Keratinocyte (primary cell): ENCODE results near the gene DOK6. TPM values are rescaled to one million over a fixed set of nuclear protein-coding genes. Genes with fewer than 3 reads are reported as not detected.

Experiments used
- DNase-seq: peaks from one replicate; pipeline ENCODE4 v3.0.0-alpha.2; 2011; ENCODE audit warnings: low read depth, missing footprints, low spot score
- FAIRE-seq: peaks from 2 replicates; lab custom pipeline; 2011; peaks lifted over from hg19 to GRCh38; lab: Jason Lieb, UNC
- H2AFZ ChIP-seq: 2 replicates; pipeline ENCODE4 v1.6.0; 2012; ENCODE audit warnings: low read length, control low read depth, inconsistent platforms; ENCODE audit not compliant: control insufficient read depth
- H3K27ac ChIP-seq: 2 replicates; pipeline ENCODE4 v1.5.1; 2011; ENCODE audit warnings: low read length; ENCODE audit not compliant: control insufficient read depth, insufficient read depth
- H3K27me3 ChIP-seq: 3 replicates; pipeline ENCODE4 v1.6.0; 2011; ENCODE audit warnings: low read length; ENCODE audit not compliant: control insufficient read depth, insufficient read depth; ENCODE audit errors: extremely low read depth
- H3K36me3 ChIP-seq, 2 experiments: 2 replicates in 1 of 2; 3 replicates in 1 of 2; pipeline ENCODE4 v1.5.1; 2011; ENCODE audit warnings: low read length in 2 of 2, mild to moderate bottlenecking in 1 of 2; ENCODE audit not compliant: control insufficient read depth in 2 of 2, insufficient read depth in 2 of 2; ENCODE audit errors: extremely low read depth in 1 of 2
- H3K4me1 ChIP-seq: 3 replicates; pipeline ENCODE4 v1.5.1; 2011; ENCODE audit warnings: low read length; ENCODE audit not compliant: control insufficient read depth, insufficient read depth; ENCODE audit errors: extremely low read depth
- H3K4me2 ChIP-seq: 3 replicates; pipeline ENCODE4 v1.6.0; 2011; ENCODE audit warnings: low read depth, low read length; ENCODE audit not compliant: control insufficient read depth, insufficient read depth; ENCODE audit errors: extremely low read depth
- H3K4me3 ChIP-seq, 3 experiments: fragments of 200-600 bp in 1 of 3; sonication (generic) in 1 of 3; 2 replicates in 2 of 3; 3 replicates in 1 of 3; pipeline ENCODE4 v1.5.1; 2011 to 2016; ENCODE audit warnings: low read length in 3 of 3, mild to moderate bottlenecking in 3 of 3, control low read depth in 2 of 3, inconsistent platforms in 1 of 3, low read depth in 1 of 3, mixed read lengths in 1 of 3, mixed run types in 1 of 3, moderate library complexity in 1 of 3; ENCODE audit not compliant: control insufficient read depth in 2 of 3, insufficient read depth in 2 of 3; ENCODE audit errors: extremely low read depth in 1 of 3
- H3K79me2 ChIP-seq: 2 replicates; pipeline ENCODE4 v1.6.0; 2012; ENCODE audit warnings: low read length; ENCODE audit not compliant: control insufficient read depth, insufficient read depth
- H3K9ac ChIP-seq: 3 replicates; pipeline ENCODE4 v1.6.0; 2011; ENCODE audit warnings: low read length; ENCODE audit not compliant: control insufficient read depth, insufficient read depth; ENCODE audit errors: extremely low read depth
- H3K9me1 ChIP-seq: 3 replicates; pipeline ENCODE4 v1.6.0; 2011; ENCODE audit warnings: low read length; ENCODE audit not compliant: control insufficient read depth, insufficient read depth; ENCODE audit errors: extremely low read depth
- H3K9me3 ChIP-seq: 2 replicates; pipeline ENCODE4 v1.5.1; 2012; ENCODE audit warnings: low read depth, low read length; ENCODE audit not compliant: control insufficient read depth
- H4K20me1 ChIP-seq: 3 replicates; pipeline ENCODE4 v1.6.0; 2011; ENCODE audit warnings: low read length; ENCODE audit not compliant: control insufficient read depth, insufficient read depth; ENCODE audit errors: extremely low read depth
- CTCF ChIP-seq, 3 experiments: IDR thresholded peaks in 1 of 3; conservative IDR thresholded peaks in 1 of 3; optimal IDR thresholded peaks in 1 of 3; 2 replicates in 2 of 3; 3 replicates in 1 of 3; pipeline versions ENCODE3 to v1.5.1; 2011; ENCODE audit warnings: low read length in 3 of 3, mild to moderate bottlenecking in 3 of 3, moderate library complexity in 2 of 3, control low read depth in 1 of 3, inconsistent platforms in 1 of 3; ENCODE audit not compliant: insufficient read depth in 2 of 3; ENCODE audit errors: extremely low read depth in 1 of 3
- EZH2 ChIP-seq: IDR thresholded peaks from one replicate; pipeline ENCODE4 v1.6.1; 2012; ENCODE audit warnings: inconsistent platforms, mild to moderate bottlenecking, low read length, moderate library complexity
- dilution Hi-C: fragments of 300-500 bp; cut with MboI; formaldehyde crosslinking; loops from one replicate; pipeline ENCODE4 v1.7.0; 2020; ENCODE audit warnings: low sequenced_read_pairs; ENCODE audit not compliant: extremely low pct_ligation_motif_present
- polyA plus RNA-seq, 5 experiments: library from polyadenylated mRNA; depleted of rRNA in 3 of 5; stranded (reverse) in 3 of 5; stranded (forward) in 1 of 5; unstranded in 1 of 5; fragments of >200 nt; gene quantifications; 1 replicate in 1 of 5; 2 replicates in 3 of 5; 3 replicates in 1 of 5; pipeline versions ENCODE4 v1.2.1 to v1.2.3, GENCODE V29; 2011 to 2012; ENCODE audit warnings: missing spikeins in 2 of 5, low read depth in 1 of 5, low replicate concordance in 1 of 5

Gene DOK6
- polyA plus RNA-seq, 1 donor (not counting 4 experiments of a cell fraction or from before 2014, with no cell fraction given) = not detected

DNA sequence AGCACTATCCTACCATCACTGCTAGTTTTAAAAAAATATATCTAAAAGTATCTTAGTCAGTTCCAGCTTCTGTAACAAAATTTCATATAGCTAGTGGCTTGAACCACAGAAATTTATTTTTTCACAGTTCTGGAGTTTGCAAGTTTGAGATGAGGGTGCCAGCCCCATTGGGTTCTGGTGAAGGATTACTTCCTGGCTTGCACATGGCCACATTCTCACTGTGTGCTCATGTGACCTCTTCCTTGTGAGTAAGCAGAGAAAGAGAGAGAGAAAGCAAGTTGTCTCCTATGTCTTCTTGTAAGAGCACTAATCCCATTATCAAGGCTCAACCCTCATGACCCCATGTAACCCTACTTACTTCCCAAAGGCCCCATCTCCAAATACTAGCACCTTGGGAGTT lies 158.9 kb downstream of the DOK6 start:
- Histone ChIP-seq H3K9me3 (no peaks in the 10 kb centered on the region), H2AFZ (no peak overlapping the region), H3K4me1 (no peaks in the 10 kb centered on the region), H3K79me2 (no peaks in the 10 kb centered on the region), H3K4me2 (no peak overlapping the region), H3K36me3 (no peaks in the 10 kb centered on the region), H3K27ac (no peak overlapping the region), H3K9ac (no peak overlapping the region), H3K4me3 (no peak overlapping the region), H3K27me3 (no peaks in the 10 kb centered on the region), H4K20me1 (no peaks in the 10 kb centered on the region), H3K9me1 (no peaks in the 10 kb centered on the region)
- TF ChIP-seq EZH2 = no peak
- TF ChIP-seq CTCF (optimal IDR thresholded peaks at IDR 0.05 in 1 of 3, IDR thresholded peaks at IDR 0.05 in 1 of 3, conservative IDR thresholded peaks at IDR 0.05 in 1 of 3; ENCODE audit: extremely low read depth in 1 of 3, insufficient read depth in 2 of 3, low read length in 3 of 3) = no peak
- FAIRE-seq (no peak), DNase-seq (no peak)
- dilution Hi-C loops = no loop called here

- Histone ChIP-seq H2AFZ (no peak overlapping the region), H3K36me3 (no peaks in the 10 kb centered on the region), H3K4me1 (no peaks in the 10 kb centered on the region), H4K20me1 (no peaks in the 10 kb centered on the region), H3K4me3 (no peak overlapping the region), H3K79me2 (no peaks in the 10 kb centered on the region), H3K9me3 (no peaks in the 10 kb centered on the region), H3K27ac (no peak overlapping the region), H3K9me1 (no peaks in the 10 kb centered on the region), H3K9ac (no peak overlapping the region), H3K4me2 (no peak overlapping the region), H3K27me3 (no peaks in the 10 kb centered on the region)
- FAIRE-seq (no peak), DNase-seq (no peak)
- dilution Hi-C loops = no loop called here
- no peak for TF ChIP-seq CTCF (optimal IDR thresholded peaks at IDR 0.05 in 1 of 3, IDR thresholded peaks at IDR 0.05 in 1 of 3, conservative IDR thresholded peaks at IDR 0.05 in 1 of 3; ENCODE audit: extremely low read depth in 1 of 3, insufficient read depth in 2 of 3, low read length in 3 of 3)
- no peak for TF ChIP-seq EZH2
Observed at GRCh38 chr18:69564602-69565001, 163.9 kb downstream of the DOK6 start.
